B cell (primary cell): ENCODE measurements around the gene GPHB5.

Experiments used
- CTCF ChIP-seq: fragments of 200-600 bp; IDR thresholded peaks from one replicate; pipeline ENCODE4 v1.8.0; 2022; ENCODE audit warnings: antibody characterized with exemption, mild to moderate bottlenecking
- EZH2 ChIP-seq: IDR thresholded peaks from 2 replicates; pipeline ENCODE4 v1.6.1; 2012; ENCODE audit warnings: borderline replicate concordance, low read depth, mild to moderate bottlenecking, moderate library complexity, low read length; ENCODE audit not compliant: insufficient read depth, poor library complexity, severe bottlenecking

- TF ChIP-seq CTCF (no peak), EZH2 (no peak)
These were observed 45.6 kb downstream of the GPHB5 start for GRCh38 chr14:63273129-63273528.
